Activated CD8-positive, alpha-beta T cell treated with anti-CD3 and anti-CD28 coated beads for 36 hours (primary cell): ENCODE results near the gene SEMA7A. TPM values are rescaled to one million over a fixed set of nuclear protein-coding genes. Genes with fewer than 3 reads are reported as not detected.
"Not testable (repeated sequence)": the region's sequence is repeated elsewhere in the genome, so short reads cannot be mapped to it uniquely, and the experiment has no call there.

ENCODE experiments used
- ATAC-seq: fragments of 200-7000 bp; cut with Tn5 transposase; one replicate; pipeline ENCODE4 v1.10.0; 2021; ENCODE audit warnings: mild to moderate bottlenecking, moderate library complexity
- CTCF ChIA-PET: fragments of 350-600 bp; sonication (Branson Sonifier 250); formaldehyde crosslinking; loops from one replicate; lab custom pipeline; 2021; ENCODE audit warnings: antibody characterized with exemption; lab: Charles Lee
- POLR2A ChIA-PET: fragments of 350-600 bp; sonication (Branson Sonifier 250); formaldehyde crosslinking; loops from one replicate; lab custom pipeline; 2021; ENCODE audit warnings: antibody characterized with exemption; lab: Charles Lee
- DNase-seq: peaks from one replicate; pipeline ENCODE4 v3.0.0-alpha.2; 2020
- H3K27ac Mint-ChIP-seq: one replicate; pipeline ENCODE4 v1.8.0; 2021; ENCODE audit warnings: mild to moderate bottlenecking, mixed read lengths
- H3K27me3 Mint-ChIP-seq: one replicate; pipeline ENCODE4 v1.8.0; 2021; ENCODE audit warnings: mixed read lengths
- H3K36me3 Mint-ChIP-seq: one replicate; pipeline ENCODE4 v1.8.0; 2021; ENCODE audit warnings: low read depth, mixed read lengths
- H3K4me1 Mint-ChIP-seq: one replicate; pipeline ENCODE4 v1.8.0; 2021; ENCODE audit warnings: low read depth, mixed read lengths
- H3K4me3 Mint-ChIP-seq: one replicate; pipeline ENCODE4 v1.8.0; 2021; ENCODE audit warnings: mild to moderate bottlenecking, moderate library complexity, mixed read lengths
- H3K9me3 Mint-ChIP-seq: one replicate; pipeline ENCODE4 v1.8.0; 2021; ENCODE audit warnings: mixed read lengths
- intact Hi-C: fragments of 100-400 bp; cut with micrococcal nuclease; formaldehyde crosslinking; loops from one replicate; pipeline ENCODE4 v1.10.0; 2022
- microRNA-seq: library from miRNA; unstranded; fragments of <30 nt; microRNA quantifications from one replicate; pipeline ENCODE4 v1.2.0, GENCODE V29; 2022; ENCODE audit warnings: borderline microRNAs expressed, borderline replicate concordance
- total RNA-seq, 2 experiments: library from RNA; stranded (reverse); gene quantifications; one replicate each; pipeline ENCODE4 v1.2.3, GENCODE V29; 2021
- TF ChIP-seq, protein P1 (sequence below): fragments of 200-600 bp; IDR thresholded peaks from one replicate; pipeline ENCODE4 v1.8.0; 2022; ENCODE audit warnings: antibody characterized with exemption, mild to moderate bottlenecking

Gene SEMA7A
- total RNA-seq, 2 experiments from 2014 or later, result 62.4 TPM

- H3K27me3 Mint-ChIP-seq, result peaks cover 26% of the 10 kb centered on the region
These were observed 68.7 kb downstream of the SEMA7A start for GRCh38 chr15:74364936-74365597.

GRCh38 chr15:74362482-74362881 is 71.3 kb downstream of the SEMA7A start:
- DNase-seq (no peak), ATAC-seq (no peak)
- intact Hi-C loops, result no loop called here
- POLR2A ChIA-PET, result no interaction called here
- H3K4me1 Mint-ChIP-seq, result peaks cover 3% of the 10 kb centered on the region
- no peak overlapping the region for H3K4me3 Mint-ChIP-seq
- no peaks in the 10 kb centered on the region for H3K9me3 Mint-ChIP-seq
- H3K36me3 Mint-ChIP-seq, result no peaks in the 10 kb centered on the region
- TF ChIP-seq, protein P1, sequence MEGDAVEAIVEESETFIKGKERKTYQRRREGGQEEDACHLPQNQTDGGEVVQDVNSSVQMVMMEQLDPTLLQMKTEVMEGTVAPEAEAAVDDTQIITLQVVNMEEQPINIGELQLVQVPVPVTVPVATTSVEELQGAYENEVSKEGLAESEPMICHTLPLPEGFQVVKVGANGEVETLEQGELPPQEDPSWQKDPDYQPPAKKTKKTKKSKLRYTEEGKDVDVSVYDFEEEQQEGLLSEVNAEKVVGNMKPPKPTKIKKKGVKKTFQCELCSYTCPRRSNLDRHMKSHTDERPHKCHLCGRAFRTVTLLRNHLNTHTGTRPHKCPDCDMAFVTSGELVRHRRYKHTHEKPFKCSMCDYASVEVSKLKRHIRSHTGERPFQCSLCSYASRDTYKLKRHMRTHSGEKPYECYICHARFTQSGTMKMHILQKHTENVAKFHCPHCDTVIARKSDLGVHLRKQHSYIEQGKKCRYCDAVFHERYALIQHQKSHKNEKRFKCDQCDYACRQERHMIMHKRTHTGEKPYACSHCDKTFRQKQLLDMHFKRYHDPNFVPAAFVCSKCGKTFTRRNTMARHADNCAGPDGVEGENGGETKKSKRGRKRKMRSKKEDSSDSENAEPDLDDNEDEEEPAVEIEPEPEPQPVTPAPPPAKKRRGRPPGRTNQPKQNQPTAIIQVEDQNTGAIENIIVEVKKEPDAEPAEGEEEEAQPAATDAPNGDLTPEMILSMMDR, result no peak
- CTCF ChIA-PET, result interaction anchor here (0.7 to 2.5 kb wide), 5 partner anchors 10 to 270 kb away, joined by 3 to 11 read pairs (median 3); no protein-coding TSS in a partner anchor
- H3K27me3 Mint-ChIP-seq, result peaks cover 17% of the 10 kb centered on the region
- no peak overlapping the region for H3K27ac Mint-ChIP-seq

More at GRCh38 chr15:74364936-74365597, 68.7 kb downstream of the SEMA7A start:
- no peaks in the 10 kb centered on the region for H3K9me3 Mint-ChIP-seq
- ATAC-seq, result no peak
- CTCF ChIA-PET, result no interaction called here
- no peak overlapping the region for H3K27ac Mint-ChIP-seq
- intact Hi-C loops, result no loop called here
- H3K4me3 Mint-ChIP-seq, result peak overlapping the region; percentile 65
- H3K36me3 Mint-ChIP-seq, result no peaks in the 10 kb centered on the region
- no peak for DNase-seq
- peaks cover 3% of the 10 kb centered on the region for H3K4me1 Mint-ChIP-seq
- POLR2A ChIA-PET, result no interaction called here
- TF ChIP-seq, protein P1, result no peak

GRCh38 chr15:74360855-74361254 is 72.9 kb downstream of the SEMA7A start:
- DNase-seq, H3K4me1 Mint-ChIP-seq, H3K9me3 Mint-ChIP-seq, intact Hi-C loops, POLR2A ChIA-PET, H3K27ac Mint-ChIP-seq, H3K36me3 Mint-ChIP-seq, ATAC-seq, H3K4me3 Mint-ChIP-seq: not testable (repeated sequence)
- H3K27me3 Mint-ChIP-seq, result peaks cover 14% of the 10 kb centered on the region
- CTCF ChIA-PET, result interaction anchor here (2.5 kb wide), 1 partner anchor 12 kb away, joined by 11 read pairs; no protein-coding TSS in a partner anchor

DNA sequence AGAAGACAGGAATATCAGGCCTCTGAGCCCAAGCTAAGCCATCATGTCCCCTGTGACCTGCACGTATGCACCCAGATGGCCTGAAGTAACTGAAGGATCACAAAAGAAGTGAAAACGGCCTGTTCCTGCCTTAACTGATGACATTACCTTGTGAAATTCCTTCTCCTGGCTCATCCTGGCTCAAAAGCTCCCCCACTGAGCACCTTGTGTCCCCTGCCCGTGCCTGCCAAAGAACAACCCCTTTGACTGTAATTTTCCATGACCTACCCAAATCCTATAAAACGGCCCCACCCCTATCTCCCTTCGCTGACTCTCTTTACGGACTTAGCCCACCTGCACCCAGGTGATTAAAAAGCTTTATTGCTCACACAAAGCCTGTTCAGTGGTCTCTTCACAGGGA is 74.4 kb downstream of the SEMA7A start:
- POLR2A ChIA-PET, result interaction anchor here (0.6 kb wide), 1 partner anchor 363 kb away, joined by 3 read pairs; no protein-coding TSS in a partner anchor
- H3K36me3 Mint-ChIP-seq, CTCF ChIA-PET, H3K27me3 Mint-ChIP-seq, ATAC-seq, DNase-seq, intact Hi-C loops, H3K27ac Mint-ChIP-seq, H3K9me3 Mint-ChIP-seq, H3K4me3 Mint-ChIP-seq, H3K4me1 Mint-ChIP-seq: not testable (repeated sequence)

Small RNAs within 50 kb of the gene (microRNA-seq; reads per million reads assigned to microRNA genes)
- 2.1 reads per million for gene MIR6881

Other genes with a start within 250 kb of the SEMA7A start
- under 1 TPM; 0.51 to 0.72 TPM for gene STRA6, start 231.2 kb downstream of the SEMA7A start, total RNA-seq
- under 1 TPM; 0.16 to 0.38 TPM for gene CCDC33, start 197.6 kb downstream of the SEMA7A start, total RNA-seq
- gene CYP11A1, start 66.3 kb downstream of the SEMA7A start, total RNA-seq, result under 1 TPM; 0.29 to 0.31 TPM
- 10 to 100 TPM; 48.8 to 53.3 TPM for gene UBL7, start 27.2 kb upstream of the SEMA7A start, total RNA-seq
- gene ARID3B, start 107.3 kb upstream of the SEMA7A start, total RNA-seq, result 10 to 100 TPM; 35.2 to 36.2 TPM
- gene CLK3, start 181.9 kb upstream of the SEMA7A start, total RNA-seq, result 100 to 1,000 TPM; 159 to 168 TPM